WERI-Rb-1 (cell line): Measurements from ENCODE around the gene CRABP1.
A peak's percentile ranks its signal among the peaks of the same experiment; 100 is the strongest.

ENCODE experiments used
- DNase-seq: peaks from one replicate; pipeline ENCODE4 v3.0.0-alpha.2; 2020
- H3K27ac ChIP-seq: fragments of 250-450 bp; sonication (Bioruptor Pico); 2 replicates; pipeline ENCODE4 v1.5.1; 2020; ENCODE audit warnings: mild to moderate bottlenecking, moderate library complexity
- H3K27me3 ChIP-seq: fragments of 250-450 bp; sonication (Bioruptor Pico); 2 replicates; pipeline ENCODE4 v1.5.1; 2021; ENCODE audit warnings: mild to moderate bottlenecking, low read depth, moderate library complexity; ENCODE audit not compliant: insufficient read depth, severe bottlenecking
- H3K36me3 ChIP-seq: fragments of 250-450 bp; sonication (Bioruptor Pico); 2 replicates; pipeline ENCODE4 v1.5.1; 2020; ENCODE audit warnings: mild to moderate bottlenecking, moderate library complexity
- H3K4me3 ChIP-seq: 2 replicates; pipeline ENCODE4 v1.5.1; 2011; ENCODE audit warnings: low read depth, mild to moderate bottlenecking, control low read depth, low read length
- H3K9me3 ChIP-seq: fragments of 250-450 bp; sonication (Bioruptor Pico); 2 replicates; pipeline ENCODE4 v1.5.1; 2021; ENCODE audit warnings: mild to moderate bottlenecking, moderate library complexity; ENCODE audit not compliant: severe bottlenecking
- CTCF ChIP-seq: IDR thresholded peaks from 2 replicates; pipeline ENCODE4 v1.5.1; 2011; ENCODE audit warnings: low read depth, mild to moderate bottlenecking, control low read depth, inconsistent platforms, low read length

Gene CRABP1

GRCh38 chr15:78392430-78392829 is 52.3 kb downstream of the CRABP1 start:
- no peak for TF ChIP-seq CTCF
- Histone ChIP-seq H3K27ac (no peak overlapping the region), H3K36me3 (no peaks in the 10 kb centered on the region), H3K27me3 (no peaks in the 10 kb centered on the region), H3K4me3 (no peak overlapping the region), H3K9me3 (no peaks in the 10 kb centered on the region)
- no peak for DNase-seq

DNA sequence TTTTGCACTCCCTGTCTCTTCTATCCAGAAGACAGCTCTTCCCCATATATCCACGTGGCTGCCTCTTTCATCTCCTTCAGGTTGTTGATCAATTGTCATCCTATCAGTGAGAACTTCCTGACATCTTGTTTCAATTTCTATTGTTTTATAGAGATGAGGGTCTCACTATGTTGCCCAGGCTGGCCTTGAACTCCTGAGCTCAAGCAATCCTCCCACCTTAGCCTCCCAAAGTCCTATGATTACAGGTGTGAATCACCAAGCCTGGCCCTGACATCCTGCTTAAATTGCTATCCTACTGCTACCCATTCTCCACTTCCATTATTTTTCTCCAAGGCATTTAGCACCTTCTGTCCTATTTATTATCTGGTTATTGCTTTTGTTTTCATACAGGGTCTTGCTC is 53.0 kb downstream of the CRABP1 start:
- Histone ChIP-seq H3K27me3 (no peaks in the 10 kb centered on the region), H3K4me3 (no peak overlapping the region), H3K36me3 (no peaks in the 10 kb centered on the region), H3K27ac (no peak overlapping the region), H3K9me3 (no peaks in the 10 kb centered on the region)
- no peak for DNase-seq
- TF ChIP-seq CTCF, result no peak

DNA sequence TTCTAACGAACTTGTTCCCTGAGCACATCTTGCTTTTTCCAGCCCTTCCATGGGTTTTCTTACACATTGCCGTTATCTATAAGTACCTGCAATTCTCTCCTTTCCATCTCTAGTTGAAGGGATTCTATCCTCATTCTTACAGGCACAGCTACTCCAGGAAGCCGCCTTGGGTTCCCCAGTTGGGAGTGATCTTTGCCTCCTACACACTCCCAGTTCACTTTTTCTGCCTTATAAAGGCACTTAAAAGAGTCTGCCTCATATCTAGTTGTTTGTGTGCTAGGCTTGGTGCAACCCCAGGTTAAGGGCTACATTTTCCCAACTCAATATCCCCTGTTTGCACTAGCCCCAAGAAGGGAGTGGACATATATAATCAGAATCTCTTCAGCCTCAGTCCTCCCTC is 53.9 kb downstream of the CRABP1 start:
- TF ChIP-seq CTCF, result no peak
- no peak overlapping the region for H3K4me3 ChIP-seq
- no peaks in the 10 kb centered on the region for H3K9me3 ChIP-seq
- H3K27ac ChIP-seq, result no peak overlapping the region
- no peaks in the 10 kb centered on the region for H3K27me3 ChIP-seq
- DNase-seq, result no peak
- no peaks in the 10 kb centered on the region for H3K36me3 ChIP-seq

- Histone ChIP-seq H3K4me3 (no peak overlapping the region), H3K36me3 (no peaks in the 10 kb centered on the region), H3K27me3 (no peaks in the 10 kb centered on the region), H3K9me3 (no peaks in the 10 kb centered on the region), H3K27ac (no peak overlapping the region)
- DNase-seq, result no peak
- TF ChIP-seq CTCF, result no peak
These were observed 54.9 kb downstream of the CRABP1 start for GRCh38 chr15:78394981-78395616.

DNA sequence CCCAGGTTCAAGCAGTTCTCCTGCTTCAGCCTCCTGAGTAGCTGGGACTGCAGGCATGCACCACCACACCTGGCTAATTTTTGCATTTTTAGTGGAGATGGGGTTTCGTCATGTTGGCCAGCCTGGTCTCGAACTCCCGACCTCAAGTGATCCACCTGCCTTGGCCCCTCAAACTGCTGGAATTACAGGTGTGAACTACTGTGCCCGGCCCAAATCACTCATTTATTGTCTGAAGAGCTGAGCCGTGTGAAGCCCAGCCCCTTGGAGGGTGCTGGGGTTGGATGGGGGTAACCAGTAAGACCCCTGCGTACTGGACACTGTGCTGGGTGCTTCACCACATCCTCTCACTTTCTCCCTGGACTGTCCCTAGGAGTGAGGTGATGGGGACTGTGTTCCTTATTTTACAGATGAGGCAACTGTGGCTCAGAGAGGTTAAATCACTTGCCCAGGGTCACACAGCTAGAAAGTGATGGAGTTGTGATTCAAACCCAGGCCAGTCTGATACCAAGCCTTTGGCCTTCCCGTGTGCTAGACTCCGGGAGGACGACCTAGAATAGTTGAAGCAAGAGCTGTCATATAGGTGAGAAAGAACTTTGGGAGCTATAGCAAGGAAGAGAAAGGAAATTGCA is 56.1 kb downstream of the CRABP1 start:
- DNase-seq, result no peak
- Histone ChIP-seq H3K27ac (no peak overlapping the region), H3K9me3 (no peaks in the 10 kb centered on the region), H3K36me3 (no peaks in the 10 kb centered on the region), H3K27me3 (no peaks in the 10 kb centered on the region), H3K4me3 (no peak overlapping the region)
- TF ChIP-seq CTCF, result no peak

- Histone ChIP-seq H3K36me3 (no peaks in the 10 kb centered on the region), H3K9me3 (no peaks in the 10 kb centered on the region), H3K27me3 (no peaks in the 10 kb centered on the region), H3K27ac (no peak overlapping the region), H3K4me3 (no peak overlapping the region)
- no peak for DNase-seq
- peak; percentile 23; the same call in 1 of the 2 replicates for TF ChIP-seq CTCF
These were observed 56.8 kb downstream of the CRABP1 start for GRCh38 chr15:78396976-78397375.
